ENCODE results near the gene SEMA4D.
A peak's percentile ranks its signal among the peaks of the same experiment; 100 is the strongest.

SEMA4D gene, protein sequence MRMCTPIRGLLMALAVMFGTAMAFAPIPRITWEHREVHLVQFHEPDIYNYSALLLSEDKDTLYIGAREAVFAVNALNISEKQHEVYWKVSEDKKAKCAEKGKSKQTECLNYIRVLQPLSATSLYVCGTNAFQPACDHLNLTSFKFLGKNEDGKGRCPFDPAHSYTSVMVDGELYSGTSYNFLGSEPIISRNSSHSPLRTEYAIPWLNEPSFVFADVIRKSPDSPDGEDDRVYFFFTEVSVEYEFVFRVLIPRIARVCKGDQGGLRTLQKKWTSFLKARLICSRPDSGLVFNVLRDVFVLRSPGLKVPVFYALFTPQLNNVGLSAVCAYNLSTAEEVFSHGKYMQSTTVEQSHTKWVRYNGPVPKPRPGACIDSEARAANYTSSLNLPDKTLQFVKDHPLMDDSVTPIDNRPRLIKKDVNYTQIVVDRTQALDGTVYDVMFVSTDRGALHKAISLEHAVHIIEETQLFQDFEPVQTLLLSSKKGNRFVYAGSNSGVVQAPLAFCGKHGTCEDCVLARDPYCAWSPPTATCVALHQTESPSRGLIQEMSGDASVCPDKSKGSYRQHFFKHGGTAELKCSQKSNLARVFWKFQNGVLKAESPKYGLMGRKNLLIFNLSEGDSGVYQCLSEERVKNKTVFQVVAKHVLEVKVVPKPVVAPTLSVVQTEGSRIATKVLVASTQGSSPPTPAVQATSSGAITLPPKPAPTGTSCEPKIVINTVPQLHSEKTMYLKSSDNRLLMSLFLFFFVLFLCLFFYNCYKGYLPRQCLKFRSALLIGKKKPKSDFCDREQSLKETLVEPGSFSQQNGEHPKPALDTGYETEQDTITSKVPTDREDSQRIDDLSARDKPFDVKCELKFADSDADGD

DNA sequence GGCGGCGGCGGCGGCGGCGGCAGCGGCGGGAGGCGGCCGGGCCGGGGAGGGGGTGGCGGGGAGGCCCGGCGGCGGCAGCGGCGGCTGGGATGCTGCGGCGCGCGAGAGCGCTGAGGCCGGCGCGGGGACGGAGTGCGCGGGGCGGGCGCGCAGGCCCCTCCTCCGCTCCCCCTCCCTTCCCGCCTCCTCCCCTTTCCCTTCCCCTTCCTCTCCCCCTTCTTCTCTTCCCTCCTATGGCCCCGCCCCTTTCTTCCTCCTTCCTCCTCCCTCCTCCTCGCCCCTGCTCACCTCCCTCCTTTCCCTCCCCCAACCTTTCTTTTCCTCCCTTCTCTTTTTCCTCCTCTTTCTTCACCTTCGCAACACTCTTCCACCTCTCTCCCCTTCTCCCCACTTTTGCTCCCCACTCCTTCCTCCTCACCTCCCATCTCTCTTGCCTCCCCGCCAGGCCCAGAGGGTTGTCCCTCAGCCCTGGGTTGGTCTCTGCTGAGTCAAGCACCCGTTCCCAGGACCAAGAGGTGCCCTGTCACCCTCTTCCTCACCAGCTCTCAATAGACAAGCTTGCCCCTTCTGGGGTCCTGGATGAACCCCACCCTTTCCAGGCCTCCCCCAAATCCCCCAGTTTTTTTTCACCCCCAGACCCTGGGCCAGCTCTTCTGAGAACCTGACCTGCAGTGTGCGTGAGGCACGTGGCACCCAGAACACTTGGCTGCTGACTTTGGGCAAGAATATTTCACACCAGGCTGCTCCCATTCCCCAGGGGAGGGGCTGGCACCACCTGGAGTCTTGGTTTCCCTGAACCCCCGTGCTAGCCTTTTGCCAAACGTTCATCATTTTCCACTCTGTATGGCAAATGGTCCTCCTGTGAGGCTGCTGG lies at the start of gene SEMA4D:
Gene SEMA4D (minus strand): TSS at position 136 of the 874 bp plus-strand sequence. CDS start 92,657 bp downstream, outside the sequence.
- peak within 1 kb of the TSS; percentile 69 for H3K9ac ChIP-seq (ENCODE audit: low read depth, low read length)
- H3K36me3 ChIP-seq (ENCODE audit: insufficient read depth, low read length) = no peaks in the 10 kb centered on the region
- H3K9me3 ChIP-seq (ENCODE audit: control insufficient read depth, insufficient read depth, low read length) = no peaks in the 10 kb centered on the region
- H3K4me1 ChIP-seq (ENCODE audit: insufficient read depth, low read length) = peaks cover 13% of the 10 kb centered on the region; the same call in 1 of the 2 replicates

DNA sequence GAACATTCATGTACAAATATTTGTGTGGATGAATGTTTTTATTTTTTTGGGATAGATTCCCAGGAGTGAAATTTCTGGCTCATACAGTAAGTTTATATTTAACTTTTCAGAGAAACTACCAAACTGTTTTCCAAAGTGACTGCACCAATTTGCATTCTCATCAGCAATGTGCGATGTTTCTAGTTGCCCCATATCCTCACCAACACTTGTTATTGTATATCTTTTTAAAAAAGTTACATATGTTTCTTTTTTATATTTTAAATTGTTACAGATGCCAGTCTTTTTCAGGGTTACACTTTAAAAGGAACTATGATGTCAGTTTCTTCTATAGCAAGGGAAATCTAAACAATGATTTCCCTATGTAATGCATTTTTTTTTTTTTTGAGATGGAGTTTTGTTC lies 49.1 kb upstream of the SEMA4D start:
- Histone ChIP-seq H3K36me3 (ENCODE audit: insufficient read depth, low read length) (no peaks in the 10 kb centered on the region), H3K9me3 (ENCODE audit: control insufficient read depth, insufficient read depth, low read length) (no peaks in the 10 kb centered on the region; the same call in 1 of the 2 replicates), H3K4me1 (ENCODE audit: insufficient read depth, low read length) (no peaks in the 10 kb centered on the region), H3K9ac (ENCODE audit: low read depth, low read length) (no peak overlapping the region)

DNA sequence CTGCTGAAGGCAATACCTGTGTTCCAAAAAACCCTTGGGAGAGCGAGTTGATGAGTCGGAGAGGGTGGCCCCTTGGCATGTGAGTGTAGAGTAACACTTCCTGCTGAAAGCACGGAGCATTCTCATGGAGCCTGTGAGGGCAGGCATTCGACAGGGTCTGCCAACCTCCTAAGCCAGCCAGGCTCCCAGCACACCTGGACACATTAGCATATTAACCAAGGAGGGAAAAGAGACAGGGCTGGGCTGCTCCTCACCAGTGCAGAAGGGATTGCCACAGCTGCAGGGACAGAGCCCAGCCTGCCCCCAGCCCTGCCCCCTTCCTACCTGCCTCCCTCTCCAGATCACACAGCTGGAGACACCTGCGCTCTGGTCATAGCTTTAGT lies 46.4 kb upstream of the SEMA4D start:
- Histone ChIP-seq H3K36me3 (ENCODE audit: insufficient read depth, low read length) (no peaks in the 10 kb centered on the region), H3K9me3 (ENCODE audit: control insufficient read depth, insufficient read depth, low read length) (no peaks in the 10 kb centered on the region; the same call in 1 of the 2 replicates), H3K4me1 (ENCODE audit: insufficient read depth, low read length) (no peaks in the 10 kb centered on the region), H3K9ac (ENCODE audit: low read depth, low read length) (no peak overlapping the region)

DNA sequence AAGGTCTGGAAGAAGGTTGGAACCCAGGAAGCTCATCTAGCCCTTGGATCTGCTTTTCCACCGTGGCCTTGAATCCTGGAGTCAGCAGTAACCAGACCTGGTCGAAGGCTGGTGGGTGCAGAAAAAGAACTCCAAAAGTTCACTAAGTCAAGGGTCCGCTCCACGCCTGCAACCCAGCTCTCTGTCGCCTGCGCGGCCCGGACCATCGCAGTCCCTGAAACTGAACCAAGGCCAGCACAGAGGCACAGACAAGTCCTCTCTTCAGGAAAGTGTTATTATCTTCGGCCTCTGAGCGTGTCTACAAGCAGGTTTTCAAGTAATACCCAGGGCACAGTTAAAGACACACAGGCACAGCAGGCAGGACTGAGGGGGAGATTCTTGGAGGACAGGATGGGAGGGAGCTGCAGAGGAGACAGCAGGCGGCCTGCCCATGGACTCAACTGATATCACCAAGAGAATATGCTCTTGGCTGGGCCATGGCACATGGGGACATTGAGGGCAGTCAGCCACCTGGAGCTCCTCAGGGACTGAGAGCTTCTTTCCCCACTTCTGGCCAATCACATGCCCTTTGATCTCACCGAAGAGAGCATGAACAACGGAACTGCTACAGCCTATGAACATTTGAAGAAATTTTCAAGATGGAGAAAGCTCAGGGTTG lies 45.8 kb upstream of the SEMA4D start:
- H3K9ac ChIP-seq (ENCODE audit: low read depth, low read length) = no peak overlapping the region
- no peaks in the 10 kb centered on the region for H3K4me1 ChIP-seq (ENCODE audit: insufficient read depth, low read length)
- H3K36me3 ChIP-seq (ENCODE audit: insufficient read depth, low read length) = no peaks in the 10 kb centered on the region
- H3K9me3 ChIP-seq (ENCODE audit: control insufficient read depth, insufficient read depth, low read length) = no peaks in the 10 kb centered on the region; the same call in 1 of the 2 replicates

GRCh38 chr9:89543111-89543510 lies 45.2 kb upstream of the SEMA4D start:
- H3K9ac ChIP-seq (ENCODE audit: low read depth, low read length) = no peak overlapping the region

DNA sequence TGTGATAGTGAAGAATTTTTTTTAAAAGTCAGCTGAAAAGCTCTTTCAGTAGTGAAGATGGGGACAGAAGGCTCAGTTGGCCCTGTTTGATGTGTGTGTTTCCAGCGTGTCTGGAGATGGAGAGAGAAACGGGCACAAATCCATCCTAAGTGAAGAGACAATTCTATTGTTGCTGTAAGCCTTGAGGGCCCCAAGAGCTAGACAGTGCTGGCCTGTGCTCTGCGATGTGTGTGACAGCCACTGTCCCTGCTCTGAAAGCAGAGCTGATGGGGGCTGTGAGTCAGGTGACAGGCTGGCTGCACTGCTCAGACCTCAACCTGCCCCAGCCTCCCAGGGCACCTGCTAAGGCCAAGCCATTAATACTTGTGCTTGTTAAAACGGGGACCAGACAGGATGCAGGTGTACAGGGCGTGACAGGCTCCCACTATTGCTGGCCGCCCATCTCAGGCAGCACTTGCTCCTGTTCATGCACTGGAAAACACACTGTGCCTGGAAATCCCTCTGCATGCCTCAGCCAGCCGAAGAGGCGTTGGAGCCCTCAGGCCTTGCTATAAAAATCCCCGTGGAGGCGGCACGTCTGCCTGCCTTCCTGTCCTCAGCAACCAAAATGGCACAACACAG lies 44.6 kb upstream of the SEMA4D start:
- no peaks in the 10 kb centered on the region; the same call in 1 of the 2 replicates for H3K9me3 ChIP-seq (ENCODE audit: control insufficient read depth, insufficient read depth, low read length)
- H3K9ac ChIP-seq (ENCODE audit: low read depth, low read length) = no peak overlapping the region
- H3K36me3 ChIP-seq (ENCODE audit: insufficient read depth, low read length) = no peaks in the 10 kb centered on the region
- no peaks in the 10 kb centered on the region for H3K4me1 ChIP-seq (ENCODE audit: insufficient read depth, low read length)

More at GRCh38 chr9:89543111-89543510, 45.2 kb upstream of the SEMA4D start:
- Histone ChIP-seq H3K36me3 (ENCODE audit: insufficient read depth, low read length) (no peaks in the 10 kb centered on the region), H3K9me3 (ENCODE audit: control insufficient read depth, insufficient read depth, low read length) (no peaks in the 10 kb centered on the region; the same call in 1 of the 2 replicates), H3K4me1 (ENCODE audit: insufficient read depth, low read length) (no peaks in the 10 kb centered on the region)

DNA sequence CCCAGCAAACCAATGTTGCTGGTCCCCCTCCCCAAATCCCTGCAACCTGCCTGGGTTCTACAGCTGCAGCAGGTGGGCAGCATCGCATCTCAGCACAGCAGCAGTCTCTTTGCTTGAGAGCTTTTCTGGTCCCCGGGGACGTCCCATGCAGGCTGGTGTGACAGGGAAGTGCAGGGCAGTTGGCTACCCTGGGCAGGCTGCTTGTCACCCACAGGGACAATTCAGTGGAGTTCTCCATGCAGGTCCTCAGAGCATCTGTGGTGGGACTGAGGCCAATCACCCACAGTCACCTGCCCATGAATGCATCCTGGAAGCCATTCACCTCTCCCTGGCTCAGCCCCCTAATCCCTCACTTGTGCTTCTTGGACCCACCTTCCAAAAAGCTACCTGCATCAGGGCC lies 43.9 kb upstream of the SEMA4D start:
- Histone ChIP-seq H3K9me3 (ENCODE audit: control insufficient read depth, insufficient read depth, low read length) (no peaks in the 10 kb centered on the region), H3K4me1 (ENCODE audit: insufficient read depth, low read length) (no peaks in the 10 kb centered on the region), H3K9ac (ENCODE audit: low read depth, low read length) (no peak overlapping the region), H3K36me3 (ENCODE audit: insufficient read depth, low read length) (no peaks in the 10 kb centered on the region)

DNA sequence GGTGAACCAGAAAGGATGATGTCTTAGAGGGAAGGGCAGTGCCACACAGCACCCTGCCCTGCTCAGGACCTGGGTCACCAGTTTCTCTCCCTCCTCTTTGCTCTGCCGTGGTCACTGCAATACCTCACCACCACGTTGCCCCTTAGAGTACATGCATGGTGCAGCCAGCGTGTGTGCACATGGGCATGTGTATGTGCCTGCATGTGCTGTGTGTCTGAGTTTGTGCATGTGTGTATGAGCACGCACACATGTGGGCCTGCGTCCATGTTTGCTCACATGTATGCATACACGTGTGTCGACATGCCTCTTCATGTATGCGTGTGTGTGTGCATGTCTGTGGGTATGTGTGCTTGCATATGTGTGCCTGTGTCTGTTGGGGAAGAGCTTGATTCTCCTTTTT lies 41.5 kb upstream of the SEMA4D start:
- H3K36me3 ChIP-seq (ENCODE audit: insufficient read depth, low read length) = no peaks in the 10 kb centered on the region
- no peaks in the 10 kb centered on the region for H3K4me1 ChIP-seq (ENCODE audit: insufficient read depth, low read length)
- H3K9ac ChIP-seq (ENCODE audit: low read depth, low read length) = no peak overlapping the region
- H3K9me3 ChIP-seq (ENCODE audit: control insufficient read depth, insufficient read depth, low read length) = no peaks in the 10 kb centered on the region

DNA sequence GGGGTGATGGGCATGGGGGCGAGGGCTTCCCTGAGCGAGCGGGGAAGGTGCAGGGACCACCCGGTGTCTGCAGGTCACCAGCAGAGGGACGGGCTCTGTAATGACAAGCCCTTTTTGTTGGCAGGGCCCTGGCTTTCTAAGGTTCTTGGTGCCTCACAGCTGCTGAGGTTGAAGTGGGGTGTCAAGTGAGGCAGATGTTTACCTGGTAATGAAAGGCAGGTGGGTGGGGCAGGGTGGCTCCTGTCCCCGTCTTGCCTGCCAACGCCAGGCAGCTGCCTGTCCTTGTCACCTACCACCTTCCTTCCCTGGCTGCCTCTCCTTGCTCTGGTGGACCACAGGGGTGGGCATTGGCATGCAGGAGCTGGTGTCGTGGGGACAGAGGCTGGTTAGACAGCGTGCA lies 41.0 kb upstream of the SEMA4D start:
- Histone ChIP-seq H3K36me3 (ENCODE audit: insufficient read depth, low read length) (no peaks in the 10 kb centered on the region), H3K9ac (ENCODE audit: low read depth, low read length) (no peak overlapping the region), H3K4me1 (ENCODE audit: insufficient read depth, low read length) (no peaks in the 10 kb centered on the region), H3K9me3 (ENCODE audit: control insufficient read depth, insufficient read depth, low read length) (no peaks in the 10 kb centered on the region)

DNA sequence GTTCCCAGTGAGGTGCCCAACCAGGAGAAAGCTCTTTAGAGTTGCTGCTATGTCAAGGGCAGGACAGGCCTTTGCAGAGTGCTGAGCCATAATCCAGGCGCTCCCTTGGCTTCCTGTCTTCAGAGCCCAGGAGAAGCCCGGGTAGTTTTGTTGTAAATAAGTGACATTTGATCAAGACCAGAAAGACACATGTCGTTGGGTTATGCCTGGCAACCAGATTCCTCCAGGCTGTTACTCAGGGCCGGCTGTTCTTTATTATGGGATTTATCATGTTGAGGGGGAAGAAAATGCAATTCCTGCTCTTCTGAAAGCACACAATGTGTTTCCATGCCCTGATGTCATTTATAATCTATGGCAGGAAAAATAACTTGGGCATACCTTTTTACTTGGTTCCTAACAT lies 39.3 kb upstream of the SEMA4D start:
- Histone ChIP-seq H3K9me3 (ENCODE audit: control insufficient read depth, insufficient read depth, low read length) (no peaks in the 10 kb centered on the region), H3K9ac (ENCODE audit: low read depth, low read length) (no peak overlapping the region), H3K4me1 (ENCODE audit: insufficient read depth, low read length) (no peaks in the 10 kb centered on the region), H3K36me3 (ENCODE audit: insufficient read depth, low read length) (no peaks in the 10 kb centered on the region)

GRCh38 chr9:89536600-89536999 lies 38.7 kb upstream of the SEMA4D start:
- Histone ChIP-seq H3K4me1 (ENCODE audit: insufficient read depth, low read length) (no peaks in the 10 kb centered on the region), H3K9ac (ENCODE audit: low read depth, low read length) (no peak overlapping the region), H3K36me3 (ENCODE audit: insufficient read depth, low read length) (no peaks in the 10 kb centered on the region), H3K9me3 (ENCODE audit: control insufficient read depth, insufficient read depth, low read length) (no peaks in the 10 kb centered on the region)

DNA sequence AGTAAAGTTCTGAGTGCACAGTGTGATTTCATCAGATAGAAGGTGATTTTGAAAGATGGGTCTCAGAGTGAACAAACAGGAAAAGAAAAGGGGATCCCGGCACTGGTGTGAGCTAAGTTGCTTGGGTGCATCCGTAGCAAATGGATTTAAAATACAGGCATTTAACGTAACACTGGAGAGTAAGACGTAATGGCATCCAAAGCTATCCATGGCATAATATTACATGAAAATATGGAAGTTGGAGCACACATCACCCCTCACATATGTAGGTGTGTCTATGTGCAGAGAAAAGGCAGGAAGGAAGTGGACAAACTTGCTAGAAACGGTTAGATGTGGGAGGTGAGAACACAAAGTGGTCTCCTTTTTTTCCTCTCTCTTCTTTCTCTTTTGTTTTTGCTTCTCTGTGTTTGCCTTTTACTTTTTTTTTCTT lies 38.2 kb upstream of the SEMA4D start:
- Histone ChIP-seq H3K36me3 (ENCODE audit: insufficient read depth, low read length) (no peaks in the 10 kb centered on the region), H3K9ac (ENCODE audit: low read depth, low read length) (no peak overlapping the region), H3K9me3 (ENCODE audit: control insufficient read depth, insufficient read depth, low read length) (no peaks in the 10 kb centered on the region), H3K4me1 (ENCODE audit: insufficient read depth, low read length) (no peaks in the 10 kb centered on the region)

DNA sequence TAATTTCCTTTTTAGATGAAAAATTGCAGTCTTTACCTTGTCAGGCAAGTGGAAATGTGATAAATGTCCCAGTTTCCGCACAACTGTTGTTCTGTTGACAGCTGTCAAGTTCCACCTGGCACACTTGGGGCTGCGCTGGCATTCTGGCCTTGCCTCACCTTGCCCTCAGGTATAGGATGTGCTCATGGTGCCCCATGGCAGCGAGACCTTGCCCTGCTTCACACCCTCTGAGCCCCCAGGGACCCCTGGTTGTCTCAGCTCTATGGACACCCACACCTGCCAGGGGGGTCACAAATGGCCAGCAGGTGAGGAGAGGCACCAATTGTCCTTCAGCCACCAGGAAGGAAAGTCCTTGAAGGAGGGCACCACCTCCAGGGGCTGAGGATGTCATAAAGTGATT lies 37.5 kb upstream of the SEMA4D start:
- H3K4me1 ChIP-seq (ENCODE audit: insufficient read depth, low read length) = no peaks in the 10 kb centered on the region
- no peaks in the 10 kb centered on the region for H3K36me3 ChIP-seq (ENCODE audit: insufficient read depth, low read length)
- no peaks in the 10 kb centered on the region for H3K9me3 ChIP-seq (ENCODE audit: control insufficient read depth, insufficient read depth, low read length)
- H3K9ac ChIP-seq (ENCODE audit: low read depth, low read length) = no peak overlapping the region
